Ovary (tissue), 3 donors: ENCODE results near the gene SLC1A7.

ENCODE experiments used
- POLR2A ChIP-seq: fragments of 450-650 bp; IDR thresholded peaks from one replicate; pipeline ENCODE4 v1.6.1; 2017; ENCODE audit warnings: antibody characterized with exemption, mild to moderate bottlenecking, moderate library complexity
- TF ChIP-seq, protein P1 (sequence below), 3 donors: fragments of 450-650 bp in 2 of 3; fragments of 200-600 bp in 1 of 3; IDR thresholded peaks; one replicate each; pipeline versions ENCODE4 v1.5.1 to v1.8.0; 2016 to 2022; ENCODE audit warnings: antibody characterized with exemption in 3 of 3, mild to moderate bottlenecking in 1 of 3
- donor health status: DM: no; HTN: no; CAD: no.

DNA sequence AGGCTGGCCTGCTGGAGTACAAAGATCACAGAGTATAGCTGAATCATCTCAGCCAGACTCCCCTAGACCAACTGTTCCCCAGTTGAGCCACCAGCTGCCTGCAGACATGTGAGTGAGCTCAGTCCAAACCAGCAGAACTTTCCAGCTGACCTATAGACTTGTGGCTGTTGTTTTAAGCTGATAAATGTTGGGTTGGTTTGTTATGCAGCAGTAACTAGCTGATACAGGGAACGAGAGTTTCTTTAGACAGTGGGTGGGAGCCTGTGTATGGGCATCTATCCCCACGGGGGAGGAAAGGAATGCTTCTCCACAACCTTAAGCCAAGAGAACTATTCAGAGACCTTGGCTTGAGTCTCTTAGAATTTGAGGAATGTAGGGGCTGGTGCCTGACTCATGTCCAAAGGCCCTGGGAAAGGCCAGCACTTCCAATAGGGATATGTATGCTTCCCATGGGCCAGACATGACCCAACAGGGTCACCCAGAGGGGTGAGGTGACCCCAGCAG lies 30.1 kb downstream of the SLC1A7 start:
- TF ChIP-seq, protein P1, sequence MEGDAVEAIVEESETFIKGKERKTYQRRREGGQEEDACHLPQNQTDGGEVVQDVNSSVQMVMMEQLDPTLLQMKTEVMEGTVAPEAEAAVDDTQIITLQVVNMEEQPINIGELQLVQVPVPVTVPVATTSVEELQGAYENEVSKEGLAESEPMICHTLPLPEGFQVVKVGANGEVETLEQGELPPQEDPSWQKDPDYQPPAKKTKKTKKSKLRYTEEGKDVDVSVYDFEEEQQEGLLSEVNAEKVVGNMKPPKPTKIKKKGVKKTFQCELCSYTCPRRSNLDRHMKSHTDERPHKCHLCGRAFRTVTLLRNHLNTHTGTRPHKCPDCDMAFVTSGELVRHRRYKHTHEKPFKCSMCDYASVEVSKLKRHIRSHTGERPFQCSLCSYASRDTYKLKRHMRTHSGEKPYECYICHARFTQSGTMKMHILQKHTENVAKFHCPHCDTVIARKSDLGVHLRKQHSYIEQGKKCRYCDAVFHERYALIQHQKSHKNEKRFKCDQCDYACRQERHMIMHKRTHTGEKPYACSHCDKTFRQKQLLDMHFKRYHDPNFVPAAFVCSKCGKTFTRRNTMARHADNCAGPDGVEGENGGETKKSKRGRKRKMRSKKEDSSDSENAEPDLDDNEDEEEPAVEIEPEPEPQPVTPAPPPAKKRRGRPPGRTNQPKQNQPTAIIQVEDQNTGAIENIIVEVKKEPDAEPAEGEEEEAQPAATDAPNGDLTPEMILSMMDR (IDR thresholded peaks at IDR 0.05), result no peak
- no peak for TF ChIP-seq POLR2A
